ENCODE data around the gene PTPN23. TPM values are rescaled to one million over a fixed set of nuclear protein-coding genes. Genes with fewer than 3 reads are reported as not detected.

Gene PTPN23
- total and polyA plus RNA-seq, 2 of the 13 experiments (the other 11 are each of a cell fraction or from before 2014, with no cell fraction given): 2.3 to 3.7 TPM

- no peak for FAIRE-seq
Observed at GRCh38 chr3:47392933-47393332, 12.1 kb downstream of the PTPN23 start.

More at GRCh38 chr3:47392933-47393332, 12.1 kb downstream of the PTPN23 start:
- Histone ChIP-seq H3K4me2 (ENCODE audit: low read depth, low read length) (no peak overlapping the region), H3K9ac (ENCODE audit: insufficient read depth, low read depth, low read length) (no peak overlapping the region), H3K4me3 (replicated peaks in 1 of 3; ENCODE audit: insufficient read depth in 1 of 3, low read depth in 2 of 3, low read length in 3 of 3) (no peak overlapping the region), H3K27me3 (ENCODE audit: control insufficient read depth in 1 of 2, insufficient read depth in 2 of 2, low read length in 2 of 2) (no peaks in the 10 kb centered on the region), H2AFZ (ENCODE audit: low read length) (no peak overlapping the region), H4K20me1 (ENCODE audit: insufficient read depth, low read length) (peaks cover 19% of the 10 kb centered on the region; the same call in 1 of the 2 replicates), H3K79me2 (ENCODE audit: insufficient read depth, low read length) (peaks cover 63% of the 10 kb centered on the region), H3K27ac (ENCODE audit: extremely low read length, insufficient read depth, low read length) (no peak overlapping the region), H3K36me3 (replicated peaks in 1 of 2; ENCODE audit: control insufficient read depth in 1 of 2, insufficient read depth in 2 of 2, low read length in 2 of 2) (peaks cover 10 to 26% of the 10 kb centered on the region in 2 experiments; a peak in 4 of 5 replicates), H3K4me1 (ENCODE audit: insufficient read depth, low read length) (peaks cover 40% of the 10 kb centered on the region), H3K9me3 (ENCODE audit: low read length) (no peaks in the 10 kb centered on the region)
- 96% methylated on average over 3 of the region's 3 CpGs for WGBS (ENCODE audit: low lambda C conversion rate)
- DNase-seq (ENCODE audit: low spot score) (no peak), ATAC-seq (no peak)
- TF ChIP-seq SP5 (CRISPR knock-in tag; IDR thresholded peaks at IDR 0.05; ENCODE audit: borderline replicate concordance, low read depth): no peak
- peak; percentile 45; the same call in 1 of the 2 replicates for TF ChIP-seq ZNF770 (CRISPR knock-in tag; IDR thresholded peaks at IDR 0.05)
- CTCF ChIA-PET (ENCODE audit: low intra/inter-chr PET ratio, low total read pairs): no interaction called here
- intact Hi-C loops (cut with micrococcal nuclease; ENCODE audit: unreplicated experiment) (no loop called here), in situ Hi-C loops (cut with HindIII; ENCODE audit: extremely low pct_ligation_motif_present, low pct_unique_long_range_greater_than_20kb) (no loop called here)
- POLR2A ChIA-PET: interaction anchor here (2.3 kb wide), 1 partner anchor 13 kb away, joined by 18 read pairs; the partner anchor contains the start of gene PTPN23
- BruUV-seq (replicated peaks): no TSS peak

Measured in HepG2 (cell line).